NCI-H82 (cell line): ENCODE data around the gene SPSB1.
A peak's percentile ranks its signal among the peaks of the same experiment; 100 is the strongest.

Experiments used
- DNase-seq: peaks from one replicate; lab custom pipeline; 2025; lab: John Stamatoyannopoulos, UW

Gene SPSB1

GRCh38 chr1:9292361-9293240, at the start of gene SPSB1:
Gene SPSB1, plus strand, starts transcription at chr1:9292894. Its CDS starts 62,998 bp downstream, at chr1:9355892.
- peak; percentile 88 for DNase-seq

- no peak for DNase-seq
Observed at GRCh38 chr1:9243066-9243739, 49.5 kb upstream of the SPSB1 start.

- no peak for DNase-seq
Observed at GRCh38 chr1:9244501-9245229, 48.0 kb upstream of the SPSB1 start.

GRCh38 chr1:9245230-9245619, 47.5 kb upstream of the SPSB1 start:
- DNase-seq = no peak

GRCh38 chr1:9245661-9246060, 47.0 kb upstream of the SPSB1 start:
- no peak for DNase-seq

GRCh38 chr1:9246215-9246614, 46.5 kb upstream of the SPSB1 start:
- DNase-seq = no peak

GRCh38 chr1:9246841-9247785, 45.6 kb upstream of the SPSB1 start:
- no peak for DNase-seq

GRCh38 chr1:9247894-9248293, 44.8 kb upstream of the SPSB1 start:
- no peak for DNase-seq

- DNase-seq = no peak
Observed at GRCh38 chr1:9248341-9249262, 44.1 kb upstream of the SPSB1 start.

- DNase-seq = no peak
Observed at GRCh38 chr1:9249263-9249533, 43.5 kb upstream of the SPSB1 start.

- peak; percentile 87 for DNase-seq
Observed at GRCh38 chr1:9249534-9250410, 42.9 kb upstream of the SPSB1 start.

GRCh38 chr1:9250411-9251381, 42.0 kb upstream of the SPSB1 start:
- peak; percentile 29 for DNase-seq

- DNase-seq = peak; percentile 68
Observed at GRCh38 chr1:9251501-9251900, 41.2 kb upstream of the SPSB1 start.

GRCh38 chr1:9253004-9253403, 39.7 kb upstream of the SPSB1 start:
- DNase-seq = no peak

- no peak for DNase-seq
Observed at GRCh38 chr1:9253453-9254105, 39.1 kb upstream of the SPSB1 start.

GRCh38 chr1:9256332-9256731, 36.4 kb upstream of the SPSB1 start:
- DNase-seq = no peak

GRCh38 chr1:9257851-9258250, 34.8 kb upstream of the SPSB1 start:
- no peak for DNase-seq

- no peak for DNase-seq
Observed at GRCh38 chr1:9258629-9259028, 34.1 kb upstream of the SPSB1 start.
